PC-3 (cell line): ENCODE measurements around the gene PIEZO1.

Experiments used
- CTCF ChIP-seq: fragments of 300-600 bp; sonication (generic); conservative IDR thresholded peaks from 2 replicates; pipeline ENCODE4 v1.5.1; 2017; ENCODE audit warnings: antibody characterized with exemption, low read depth, mild to moderate bottlenecking, low read length
- EZH2phosphoT487 ChIP-seq: fragments of 300-600 bp; sonication (generic); IDR thresholded peaks from 2 replicates; pipeline ENCODE4 v1.6.1; 2018; ENCODE audit warnings: mild to moderate bottlenecking, antibody characterized with exemption, low read length, borderline replicate concordance

GRCh38 chr16:88758944-88759244 is 26.1 kb downstream of the PIEZO1 start:
- no peak for TF ChIP-seq CTCF
- TF ChIP-seq EZH2phosphoT487: no peak
